HEK293T (cell line): ENCODE data around the gene CPED1.

Experiments
- FOXK2 ChIP-seq: fragments of 450-650 bp; IDR thresholded peaks from 2 replicates; pipeline ENCODE4 v1.6.1; 2016; ENCODE audit warnings: mild to moderate bottlenecking
- HDGF ChIP-seq: fragments of 450-650 bp; IDR thresholded peaks from 2 replicates; pipeline ENCODE4 v1.6.1; 2017; ENCODE audit warnings: antibody characterized with exemption, borderline replicate concordance
- NFRKB ChIP-seq: fragments of 450-650 bp; IDR thresholded peaks from 2 replicates; pipeline ENCODE4 v1.6.1; 2016; ENCODE audit warnings: mild to moderate bottlenecking, moderate library complexity
- TARDBP ChIP-seq: fragments of 450-650 bp; IDR thresholded peaks from 2 replicates; pipeline ENCODE4 v1.6.1; 2016

DNA sequence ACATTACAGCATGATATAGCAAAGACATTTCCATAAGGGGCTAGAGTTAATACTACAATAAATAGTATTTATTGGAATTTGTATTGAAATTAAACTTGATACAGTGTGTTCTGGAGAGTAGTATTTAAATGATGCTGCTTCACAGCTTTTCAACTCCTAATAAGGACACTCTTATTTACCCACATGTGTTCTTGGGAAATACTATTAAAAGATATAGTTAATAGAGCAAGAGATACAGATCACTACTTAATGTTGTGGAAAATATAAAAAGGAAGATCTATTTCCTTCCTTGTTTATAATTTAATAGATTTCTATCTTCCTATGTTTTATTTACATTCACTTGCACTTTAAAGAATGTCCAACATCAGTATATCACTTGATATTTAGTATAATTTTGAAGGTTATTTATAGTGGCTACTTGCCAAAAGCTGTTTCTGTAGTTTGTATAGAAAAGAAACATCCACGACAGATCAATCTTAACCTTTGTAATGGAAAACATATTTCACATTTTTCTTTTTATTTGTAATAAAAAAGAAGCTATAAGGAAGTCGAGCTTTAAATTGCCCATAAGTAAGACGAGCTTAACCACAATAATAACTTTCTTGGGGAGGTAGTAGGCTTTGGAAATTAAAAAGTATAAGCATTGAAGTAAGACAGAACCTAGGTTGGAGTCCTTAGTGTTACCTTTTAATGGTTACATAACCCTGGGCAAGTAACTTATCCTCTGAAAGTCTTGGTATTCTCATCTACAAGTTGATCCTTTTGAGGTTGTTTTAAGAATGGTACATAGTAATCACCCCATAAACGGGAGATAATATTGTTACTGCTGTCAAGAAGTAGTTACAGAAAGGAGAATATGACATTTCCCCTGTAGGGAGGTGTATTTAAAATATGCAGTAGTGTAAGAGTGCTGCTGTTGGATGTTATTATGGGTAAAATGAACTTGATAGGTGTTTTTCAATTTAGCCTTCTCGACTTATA lies 32.8 kb downstream of the CPED1 start:
- no peak for TF ChIP-seq HDGF
- no peak for TF ChIP-seq TARDBP
- TF ChIP-seq NFRKB: no peak
- TF ChIP-seq FOXK2: no peak
